Astrocyte (in vitro differentiated cells and primary cell): ENCODE measurements around the gene ATP11A. TPM values are rescaled to one million over a fixed set of nuclear protein-coding genes. Genes with fewer than 3 reads are reported as not detected.

Experiments
- DNase-seq: peaks from one replicate; pipeline ENCODE4 v3.0.0-alpha.2; 2010; ENCODE audit warnings: low read depth
- FAIRE-seq: peaks from 2 replicates; lab custom pipeline; 2011; peaks lifted over from hg19 to GRCh38; lab: Jason Lieb, UNC
- H2AFZ ChIP-seq: 2 replicates; pipeline ENCODE4 v1.6.0; 2012; ENCODE audit warnings: low read depth, low read length, inconsistent platforms
- H3K27ac ChIP-seq: 2 replicates; pipeline ENCODE4 v1.5.1; 2011; ENCODE audit warnings: low read depth, low read length, inconsistent platforms
- H3K27me3 ChIP-seq: 2 replicates; pipeline ENCODE4 v1.6.0; 2011; ENCODE audit warnings: low read length, inconsistent platforms; ENCODE audit not compliant: insufficient read depth
- H3K36me3 ChIP-seq: 2 replicates; pipeline ENCODE4 v1.5.1; 2011; ENCODE audit warnings: low read length, inconsistent platforms; ENCODE audit not compliant: insufficient read depth
- H3K4me1 ChIP-seq: 2 replicates; pipeline ENCODE4 v1.5.1; 2011; ENCODE audit warnings: low read length, inconsistent platforms; ENCODE audit not compliant: insufficient read depth
- H3K4me2 ChIP-seq: 2 replicates; pipeline ENCODE4 v1.6.0; 2012; ENCODE audit warnings: low read length, inconsistent platforms
- H3K4me3 ChIP-seq: 2 replicates; pipeline ENCODE4 v1.5.1; 2011; ENCODE audit warnings: low read depth, mild to moderate bottlenecking, low read length, inconsistent platforms; ENCODE audit not compliant: insufficient read depth
- H3K79me2 ChIP-seq: 2 replicates; pipeline ENCODE4 v1.6.0; 2012; ENCODE audit warnings: mild to moderate bottlenecking, low read length, inconsistent platforms; ENCODE audit not compliant: insufficient read depth
- H3K9ac ChIP-seq: 2 replicates; pipeline ENCODE4 v1.6.0; 2012; ENCODE audit warnings: mild to moderate bottlenecking, low read length, inconsistent platforms
- H3K9me3 ChIP-seq: 2 replicates; pipeline ENCODE4 v1.5.1; 2012; ENCODE audit warnings: low read depth, mild to moderate bottlenecking, low read length, inconsistent platforms; ENCODE audit not compliant: insufficient read depth
- H4K20me1 ChIP-seq: 2 replicates; pipeline ENCODE4 v1.6.0; 2012; ENCODE audit warnings: low read length, inconsistent platforms; ENCODE audit not compliant: insufficient read depth
- H3K27ac Mint-ChIP-seq: one replicate; pipeline ENCODE4 v1.8.0; 2021; ENCODE audit warnings: mild to moderate bottlenecking, mixed read lengths; ENCODE audit not compliant: unreplicated experiment
- H3K27me3 Mint-ChIP-seq: one replicate; pipeline ENCODE4 v1.8.0; 2021; ENCODE audit warnings: low read depth, mixed read lengths; ENCODE audit not compliant: unreplicated experiment
- H3K36me3 Mint-ChIP-seq: one replicate; pipeline ENCODE4 v1.8.0; 2021; ENCODE audit warnings: low read depth, mixed read lengths; ENCODE audit not compliant: unreplicated experiment
- H3K4me1 Mint-ChIP-seq: one replicate; pipeline ENCODE4 v1.8.0; 2021; ENCODE audit warnings: low read depth, mixed read lengths; ENCODE audit not compliant: unreplicated experiment
- H3K4me3 Mint-ChIP-seq: one replicate; pipeline ENCODE4 v1.8.0; 2021; ENCODE audit warnings: mild to moderate bottlenecking, moderate library complexity, mixed read lengths; ENCODE audit not compliant: unreplicated experiment
- H3K9me3 Mint-ChIP-seq: one replicate; pipeline ENCODE4 v1.8.0; 2021; ENCODE audit warnings: mild to moderate bottlenecking, mixed read lengths; ENCODE audit not compliant: unreplicated experiment
- EZH2 ChIP-seq: IDR thresholded peaks from 2 replicates; pipeline ENCODE4 v1.6.1; 2012; ENCODE audit warnings: mild to moderate bottlenecking, low read length, inconsistent platforms; ENCODE audit not compliant: insufficient read depth
- total RNA-seq: library from RNA; stranded (reverse); gene quantifications from 2 replicates; pipeline ENCODE4 v1.2.1, GENCODE V29; 2021
- TF ChIP-seq, protein P1 (sequence below): IDR thresholded peaks from 2 replicates; pipeline ENCODE4 v1.5.1; 2011; ENCODE audit warnings: low read depth, mild to moderate bottlenecking, inconsistent platforms, low read length, moderate library complexity; ENCODE audit not compliant: insufficient read depth

The ATP11A gene
- total RNA-seq, 1 donor from 2014 or later, result 38.9 TPM

DNA sequence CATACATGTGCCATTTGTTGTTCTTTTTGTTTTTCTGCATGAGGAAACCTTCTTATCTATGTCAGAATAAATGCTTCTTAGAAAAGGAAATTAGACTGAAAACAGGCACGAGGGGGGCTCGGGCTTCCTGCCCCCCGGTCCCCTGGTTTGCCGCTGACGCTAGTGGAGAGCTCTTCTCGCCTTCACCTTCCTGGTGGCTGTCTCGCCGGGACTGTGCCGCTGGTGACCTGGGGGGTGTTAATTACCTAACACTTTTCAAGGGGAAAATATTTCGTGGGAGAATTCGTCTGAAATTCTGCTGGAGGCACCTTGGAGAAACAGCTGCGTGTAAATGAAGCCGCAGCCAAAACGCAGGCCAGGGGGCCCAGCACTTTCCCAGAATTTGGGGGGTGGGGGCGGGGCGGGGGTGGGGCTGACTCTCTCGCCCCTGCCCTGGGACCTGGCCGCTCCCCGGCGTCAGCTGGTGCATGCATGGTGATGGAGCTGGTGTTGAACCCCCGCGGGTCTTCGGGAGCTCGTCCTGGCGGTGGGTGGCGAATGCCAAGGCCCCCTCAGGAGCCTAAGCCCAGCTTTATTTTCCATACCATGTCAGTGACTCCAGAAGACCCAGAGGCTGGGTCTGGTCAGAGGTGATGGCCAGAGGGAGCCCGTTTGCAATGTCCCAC lies 220.9 kb downstream of the ATP11A start:
- Histone ChIP-seq H3K4me2 (no peak overlapping the region), H2AFZ (no peak overlapping the region), H3K36me3 (no peaks in the 10 kb centered on the region), H3K4me3 (no peak overlapping the region), H3K4me1 (no peaks in the 10 kb centered on the region), H3K27ac (no peak overlapping the region), H3K9ac (no peak overlapping the region), H4K20me1 (no peaks in the 10 kb centered on the region), H3K9me3 (peaks cover 4% of the 10 kb centered on the region), H3K79me2 (no peaks in the 10 kb centered on the region), H3K27me3 (peaks cover 12% of the 10 kb centered on the region)
- H3K9me3 Mint-ChIP-seq, result peaks cover 3% of the 10 kb centered on the region
- TF ChIP-seq EZH2, result no peak
- TF ChIP-seq, protein P1, sequence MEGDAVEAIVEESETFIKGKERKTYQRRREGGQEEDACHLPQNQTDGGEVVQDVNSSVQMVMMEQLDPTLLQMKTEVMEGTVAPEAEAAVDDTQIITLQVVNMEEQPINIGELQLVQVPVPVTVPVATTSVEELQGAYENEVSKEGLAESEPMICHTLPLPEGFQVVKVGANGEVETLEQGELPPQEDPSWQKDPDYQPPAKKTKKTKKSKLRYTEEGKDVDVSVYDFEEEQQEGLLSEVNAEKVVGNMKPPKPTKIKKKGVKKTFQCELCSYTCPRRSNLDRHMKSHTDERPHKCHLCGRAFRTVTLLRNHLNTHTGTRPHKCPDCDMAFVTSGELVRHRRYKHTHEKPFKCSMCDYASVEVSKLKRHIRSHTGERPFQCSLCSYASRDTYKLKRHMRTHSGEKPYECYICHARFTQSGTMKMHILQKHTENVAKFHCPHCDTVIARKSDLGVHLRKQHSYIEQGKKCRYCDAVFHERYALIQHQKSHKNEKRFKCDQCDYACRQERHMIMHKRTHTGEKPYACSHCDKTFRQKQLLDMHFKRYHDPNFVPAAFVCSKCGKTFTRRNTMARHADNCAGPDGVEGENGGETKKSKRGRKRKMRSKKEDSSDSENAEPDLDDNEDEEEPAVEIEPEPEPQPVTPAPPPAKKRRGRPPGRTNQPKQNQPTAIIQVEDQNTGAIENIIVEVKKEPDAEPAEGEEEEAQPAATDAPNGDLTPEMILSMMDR, result no peak
- H3K36me3 Mint-ChIP-seq, result peaks cover 2% of the 10 kb centered on the region
- FAIRE-seq (no peak), DNase-seq (no peak)
- H3K27me3 Mint-ChIP-seq, result peaks cover 24% of the 10 kb centered on the region
- no peak overlapping the region for H3K4me3 Mint-ChIP-seq
- H3K27ac Mint-ChIP-seq, result no peak overlapping the region
- H3K4me1 Mint-ChIP-seq, result peaks cover 28% of the 10 kb centered on the region

DNA sequence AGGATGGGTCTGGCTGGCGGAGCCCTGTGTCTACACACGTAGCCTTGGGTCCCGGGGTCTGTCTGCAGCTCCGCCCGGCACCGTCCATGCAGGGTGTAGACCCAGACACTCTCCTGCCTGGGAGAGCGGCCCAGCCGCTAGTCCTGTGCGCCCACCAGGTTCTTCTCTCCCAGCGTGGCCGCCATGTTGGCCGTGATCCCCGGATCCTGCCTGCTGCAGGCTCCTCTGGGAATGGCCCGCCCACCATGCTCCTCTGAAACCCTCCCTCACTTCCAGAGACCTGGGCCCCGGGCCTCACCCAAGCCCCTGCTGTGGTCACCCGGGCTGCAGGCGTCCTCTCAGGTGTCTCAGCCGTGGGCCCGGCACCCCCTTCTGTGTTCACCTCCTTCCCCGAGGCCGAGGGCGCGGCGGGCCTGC lies 221.5 kb downstream of the ATP11A start:
- peaks cover 1% of the 10 kb centered on the region for H3K9me3 ChIP-seq
- TF ChIP-seq, protein P1, result no peak
- no peak for TF ChIP-seq EZH2
- Mint-ChIP-seq H3K4me3 (no peak overlapping the region), H3K27me3 (peaks cover 24% of the 10 kb centered on the region), H3K4me1 (peaks cover 27% of the 10 kb centered on the region), H3K36me3 (peaks cover 2% of the 10 kb centered on the region), H3K27ac (no peak overlapping the region), H3K9me3 (no peaks in the 10 kb centered on the region)
- H3K4me3 ChIP-seq, result no peak overlapping the region
- no peak overlapping the region for H3K9ac ChIP-seq
- H3K27me3 ChIP-seq, result peaks cover 12% of the 10 kb centered on the region
- DNase-seq, result no peak
- no peak overlapping the region for H3K4me2 ChIP-seq
- no peak overlapping the region for H2AFZ ChIP-seq
- no peaks in the 10 kb centered on the region for H4K20me1 ChIP-seq
- no peak for FAIRE-seq
- no peaks in the 10 kb centered on the region for H3K36me3 ChIP-seq
- no peak overlapping the region for H3K27ac ChIP-seq
- no peaks in the 10 kb centered on the region for H3K79me2 ChIP-seq
- H3K4me1 ChIP-seq, result no peaks in the 10 kb centered on the region

DNA sequence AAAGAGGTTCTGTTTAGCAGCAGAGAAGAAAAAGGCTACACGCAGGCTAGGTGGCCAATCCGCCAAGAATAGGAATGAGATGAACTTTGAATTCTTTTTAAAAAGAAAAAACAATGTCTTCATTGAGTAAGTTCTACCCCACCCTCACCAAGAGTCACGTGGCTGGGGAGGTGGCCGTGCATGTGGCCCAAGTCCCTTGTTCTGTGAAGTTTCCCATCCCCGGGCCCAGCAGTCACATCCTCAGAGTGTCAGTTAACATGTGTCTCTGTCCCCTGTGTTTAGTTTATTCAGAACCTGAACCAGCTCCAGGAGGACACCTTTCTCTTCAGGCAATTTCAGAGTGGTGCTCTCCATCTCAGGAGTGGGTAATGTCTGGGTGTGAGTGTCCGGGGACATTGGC lies 222.0 kb downstream of the ATP11A start:
- no peak overlapping the region for H3K4me2 ChIP-seq
- H3K9ac ChIP-seq, result no peak overlapping the region
- Mint-ChIP-seq H3K4me1 (peaks cover 22% of the 10 kb centered on the region), H3K4me3 (no peak overlapping the region), H3K36me3 (peaks cover 4% of the 10 kb centered on the region), H3K27me3 (peaks cover 26% of the 10 kb centered on the region), H3K9me3 (peaks cover 2% of the 10 kb centered on the region), H3K27ac (no peak overlapping the region)
- TF ChIP-seq, protein P1, result no peak
- TF ChIP-seq EZH2, result no peak
- H3K9me3 ChIP-seq, result no peaks in the 10 kb centered on the region
- H2AFZ ChIP-seq, result no peak overlapping the region
- H3K27me3 ChIP-seq, result peaks cover 10% of the 10 kb centered on the region
- FAIRE-seq (no peak), DNase-seq (no peak)
- H3K79me2 ChIP-seq, result no peaks in the 10 kb centered on the region
- H3K4me1 ChIP-seq, result no peaks in the 10 kb centered on the region
- no peaks in the 10 kb centered on the region for H4K20me1 ChIP-seq
- H3K4me3 ChIP-seq, result no peak overlapping the region
- no peaks in the 10 kb centered on the region for H3K36me3 ChIP-seq
- H3K27ac ChIP-seq, result no peak overlapping the region
